Activated B cell treated with CpG ODN at 0.5 μM for 24 hours (primary cell): ENCODE measurements around the gene LONRF3. TPM values are rescaled to one million over a fixed set of nuclear protein-coding genes. Genes with fewer than 3 reads are reported as not detected.
"Not testable (repeated sequence)": the region's sequence is repeated elsewhere in the genome, so short reads cannot be mapped to it uniquely, and the experiment has no call there.

ENCODE experiments used
- ATAC-seq: fragments of 200-7000 bp; cut with Tn5 transposase; one replicate; pipeline ENCODE4 v1.10.0; 2021; ENCODE audit warnings: low read depth, mild to moderate bottlenecking, moderate library complexity
- CTCF ChIA-PET: fragments of 350-600 bp; sonication (Branson Sonifier 250); formaldehyde crosslinking; loops from one replicate; lab custom pipeline; 2021; ENCODE audit warnings: antibody characterized with exemption; lab: Charles Lee
- POLR2A ChIA-PET: fragments of 350-600 bp; sonication (Branson Sonifier 250); formaldehyde crosslinking; loops from one replicate; lab custom pipeline; 2021; ENCODE audit warnings: antibody characterized with exemption; lab: Charles Lee
- DNase-seq: peaks from one replicate; pipeline ENCODE4 v3.0.0; 2022
- H3K27ac Mint-ChIP-seq: one replicate; pipeline ENCODE4 v1.8.0; 2020; ENCODE audit warnings: mixed read lengths
- H3K27me3 Mint-ChIP-seq: one replicate; pipeline ENCODE4 v1.8.0; 2021; ENCODE audit warnings: mixed read lengths
- H3K36me3 Mint-ChIP-seq: one replicate; pipeline ENCODE4 v1.8.0; 2021; ENCODE audit warnings: low read depth, mixed read lengths
- H3K4me1 Mint-ChIP-seq: one replicate; pipeline ENCODE4 v1.8.0; 2021; ENCODE audit warnings: mixed read lengths
- H3K4me3 Mint-ChIP-seq: one replicate; pipeline ENCODE4 v1.8.0; 2020; ENCODE audit warnings: mild to moderate bottlenecking, mixed read lengths
- H3K9me3 Mint-ChIP-seq: one replicate; pipeline ENCODE4 v1.8.0; 2020; ENCODE audit warnings: mixed read lengths
- CTCF ChIP-seq: fragments of 200-600 bp; IDR thresholded peaks from one replicate; pipeline ENCODE4 v1.8.0; 2022; ENCODE audit warnings: antibody characterized with exemption, mild to moderate bottlenecking
- intact Hi-C: fragments of 100-400 bp; cut with micrococcal nuclease; formaldehyde crosslinking; loops from one replicate; pipeline ENCODE4 v1.15.1; 2024
- total RNA-seq: library from RNA; stranded (reverse); gene quantifications from 2 replicates; pipeline ENCODE4 v1.2.3, GENCODE V29; 2022

LONRF3 gene
- total RNA-seq, 1 donor from 2014 or later, result 1.3 TPM

GRCh38 chrX:119025900-119026299 lies 51.5 kb downstream of the LONRF3 start:
- Mint-ChIP-seq H3K9me3 (no peaks in the 10 kb centered on the region), H3K4me3 (no peak overlapping the region), H3K36me3 (no peaks in the 10 kb centered on the region), H3K27me3 (no peaks in the 10 kb centered on the region), H3K27ac (no peak overlapping the region), H3K4me1 (no peaks in the 10 kb centered on the region)
- intact Hi-C loops, result no loop called here
- no peak for ATAC-seq
- no peak for TF ChIP-seq CTCF
- ChIA-PET POLR2A (no interaction called here), CTCF (interaction anchor here (0.6 kb wide), 1 partner anchor 567 kb away, joined by 3 read pairs; no protein-coding TSS in a partner anchor)
- DNase-seq, result no peak

GRCh38 chrX:119026344-119026743 lies 51.9 kb downstream of the LONRF3 start:
- POLR2A ChIA-PET, H3K27me3 Mint-ChIP-seq, H3K4me3 Mint-ChIP-seq, intact Hi-C loops, H3K27ac Mint-ChIP-seq, H3K9me3 Mint-ChIP-seq, DNase-seq, H3K4me1 Mint-ChIP-seq, H3K36me3 Mint-ChIP-seq, ATAC-seq: not testable (repeated sequence)
- CTCF ChIA-PET, result interaction anchor here (0.6 kb wide), 1 partner anchor 567 kb away, joined by 3 read pairs; no protein-coding TSS in a partner anchor

- H3K4me3 Mint-ChIP-seq, CTCF ChIA-PET: not testable (repeated sequence)
Measured at GRCh38 chrX:119027960-119028732, 53.7 kb downstream of the LONRF3 start.

GRCh38 chrX:119028733-119029330 lies 54.4 kb downstream of the LONRF3 start:
- no peak for TF ChIP-seq CTCF
- no peaks in the 10 kb centered on the region for H3K36me3 Mint-ChIP-seq
- CTCF ChIA-PET, result no interaction called here
- peaks cover under 1% of the 10 kb centered on the region for H3K9me3 Mint-ChIP-seq
- H3K27me3 Mint-ChIP-seq, result no peaks in the 10 kb centered on the region
- POLR2A ChIA-PET, result no interaction called here
- H3K4me3 Mint-ChIP-seq, result no peak overlapping the region
- no peaks in the 10 kb centered on the region for H3K4me1 Mint-ChIP-seq
- DNase-seq, result no peak
- ATAC-seq, result no peak
- intact Hi-C loops, result no loop called here
- H3K27ac Mint-ChIP-seq, result no peak overlapping the region

More at GRCh38 chrX:119027960-119028732, 53.7 kb downstream of the LONRF3 start:
- ATAC-seq, H3K27ac Mint-ChIP-seq, POLR2A ChIA-PET, intact Hi-C loops, DNase-seq, H3K36me3 Mint-ChIP-seq, H3K4me1 Mint-ChIP-seq, H3K27me3 Mint-ChIP-seq, H3K9me3 Mint-ChIP-seq: not testable (repeated sequence)

GRCh38 chrX:119029656-119030055 lies 55.2 kb downstream of the LONRF3 start:
- H3K36me3 Mint-ChIP-seq, H3K27me3 Mint-ChIP-seq, H3K4me1 Mint-ChIP-seq, intact Hi-C loops, H3K4me3 Mint-ChIP-seq, H3K27ac Mint-ChIP-seq, CTCF ChIA-PET, H3K9me3 Mint-ChIP-seq, DNase-seq, ATAC-seq, POLR2A ChIA-PET: not testable (repeated sequence)

- no peaks in the 10 kb centered on the region for H3K4me1 Mint-ChIP-seq
- H3K9me3 Mint-ChIP-seq, result peaks cover 7% of the 10 kb centered on the region
- ATAC-seq (no peak), DNase-seq (no peak)
- H3K27ac Mint-ChIP-seq, result no peak overlapping the region
- peaks cover 2% of the 10 kb centered on the region for H3K27me3 Mint-ChIP-seq
- intact Hi-C loops, result no loop called here
- H3K36me3 Mint-ChIP-seq, result no peaks in the 10 kb centered on the region
- CTCF ChIA-PET, result no interaction called here
- no peak for TF ChIP-seq CTCF
- POLR2A ChIA-PET, result no interaction called here
- H3K4me3 Mint-ChIP-seq, result no peak overlapping the region
Measured at GRCh38 chrX:119030990-119031389, 56.6 kb downstream of the LONRF3 start.
